Vagina (tissue), 2 donors: ENCODE measurements around the gene PLET1. TPM values are rescaled to one million over a fixed set of nuclear protein-coding genes. Genes with fewer than 3 reads are reported as not detected.

ENCODE experiments used
- DNase-seq, 2 donors: peaks; one replicate each; pipeline ENCODE4 v3.0.0-alpha.2; 2017; ENCODE audit errors: extremely low spot score in 2 of 2
- H3K27ac ChIP-seq: fragments of 200-600 bp; sonication (generic); one replicate; pipeline ENCODE4 v1.5.1; 2019
- H3K27me3 ChIP-seq: fragments of 200-600 bp; sonication (generic); one replicate; pipeline ENCODE4 v1.5.1; 2019
- H3K36me3 ChIP-seq, 2 donors: fragments of 200-600 bp; sonication (generic); one replicate each; pipeline ENCODE4 v1.5.1; 2017 to 2019
- H3K4me1 ChIP-seq: fragments of 200-600 bp; sonication (generic); one replicate; pipeline ENCODE4 v1.5.1; 2019
- H3K4me3 ChIP-seq, 2 donors: fragments of 200-600 bp; sonication (generic); 1 replicate in 1 of 2; 2 replicates in 1 of 2; pipeline ENCODE4 v1.5.1; 2016 to 2019
- H3K9me3 ChIP-seq: fragments of 200-600 bp; sonication (generic); one replicate; pipeline ENCODE4 v1.5.1; 2019
- POLR2A ChIP-seq, 2 donors: fragments of 450-650 bp; IDR thresholded peaks; one replicate each; pipeline ENCODE4 v1.6.1; 2017; ENCODE audit warnings: antibody characterized with exemption in 2 of 2, mild to moderate bottlenecking in 2 of 2, moderate library complexity in 2 of 2
- POLR2AphosphoS5 ChIP-seq, 2 donors: sonication (generic); formaldehyde crosslinking; IDR thresholded peaks; one replicate each; pipeline ENCODE4 v1.9.0; 2017; ENCODE audit warnings: antibody characterized with exemption in 2 of 2, mild to moderate bottlenecking in 2 of 2, low read depth in 1 of 2; ENCODE audit not compliant: insufficient read depth in 1 of 2
- intact Hi-C: fragments of 100-400 bp; cut with DNase I; formaldehyde crosslinking; loops from one replicate; pipeline ENCODE4 v1.15.1; 2023
- total RNA-seq: library from RNA; depleted of rRNA; stranded (reverse); fragments of >200 nt; gene quantifications from one replicate; pipeline ENCODE4 v1.2.3, GENCODE V29; 2016
- TF ChIP-seq, protein P1 (sequence below), 3 experiments: fragments of 450-650 bp in 2 of 3; fragments of 200-600 bp in 1 of 3; sonication (generic) in 1 of 3; IDR thresholded peaks; one replicate each; pipeline ENCODE4 v1.5.1; 2017 to 2019; ENCODE audit warnings: antibody characterized with exemption in 3 of 3, mild to moderate bottlenecking in 2 of 3, moderate library complexity in 2 of 3

PLET1 gene
- total RNA-seq, 1 donor from 2014 or later: not detected

DNA sequence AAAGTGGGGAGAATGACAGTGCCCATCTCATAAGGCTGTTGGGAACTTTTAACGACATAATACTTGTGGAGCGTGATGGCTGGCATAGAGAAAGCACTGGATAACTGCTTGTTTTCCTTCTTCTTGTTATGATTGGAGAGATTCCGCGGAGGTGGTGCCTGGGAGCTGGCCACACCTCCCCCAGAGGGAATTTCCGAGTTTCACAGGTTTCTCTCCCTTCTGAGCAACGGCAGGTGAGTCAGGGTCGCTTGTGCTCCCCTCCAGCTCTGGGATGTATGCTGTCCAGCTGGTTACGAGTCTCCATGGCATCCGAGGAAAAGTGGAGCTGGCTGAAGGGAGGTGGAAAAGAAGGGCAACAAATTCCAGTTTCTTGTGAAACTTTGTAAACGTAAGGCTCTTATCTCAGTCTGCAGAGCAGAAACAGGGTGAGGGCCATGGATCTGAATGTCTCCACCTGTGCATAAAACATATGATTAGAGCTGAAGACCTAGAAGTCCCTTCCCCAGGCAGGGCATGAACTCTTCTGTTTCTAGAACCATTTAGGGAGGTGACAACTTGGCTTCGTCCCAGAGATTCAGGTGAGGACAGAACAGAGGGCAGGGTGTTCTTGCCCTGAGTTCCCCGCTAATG lies 10.0 kb upstream of the PLET1 start:
- H3K4me1 ChIP-seq: no peaks in the 10 kb centered on the region
- no peaks in the 10 kb centered on the region for H3K27me3 ChIP-seq
- TF ChIP-seq POLR2AphosphoS5 (IDR thresholded peaks at IDR 0.05; ENCODE audit: insufficient read depth in 1 of 2, low read depth in 1 of 2) (no peak), POLR2A (IDR thresholded peaks at IDR 0.05) (no peak)
- TF ChIP-seq, protein P1, sequence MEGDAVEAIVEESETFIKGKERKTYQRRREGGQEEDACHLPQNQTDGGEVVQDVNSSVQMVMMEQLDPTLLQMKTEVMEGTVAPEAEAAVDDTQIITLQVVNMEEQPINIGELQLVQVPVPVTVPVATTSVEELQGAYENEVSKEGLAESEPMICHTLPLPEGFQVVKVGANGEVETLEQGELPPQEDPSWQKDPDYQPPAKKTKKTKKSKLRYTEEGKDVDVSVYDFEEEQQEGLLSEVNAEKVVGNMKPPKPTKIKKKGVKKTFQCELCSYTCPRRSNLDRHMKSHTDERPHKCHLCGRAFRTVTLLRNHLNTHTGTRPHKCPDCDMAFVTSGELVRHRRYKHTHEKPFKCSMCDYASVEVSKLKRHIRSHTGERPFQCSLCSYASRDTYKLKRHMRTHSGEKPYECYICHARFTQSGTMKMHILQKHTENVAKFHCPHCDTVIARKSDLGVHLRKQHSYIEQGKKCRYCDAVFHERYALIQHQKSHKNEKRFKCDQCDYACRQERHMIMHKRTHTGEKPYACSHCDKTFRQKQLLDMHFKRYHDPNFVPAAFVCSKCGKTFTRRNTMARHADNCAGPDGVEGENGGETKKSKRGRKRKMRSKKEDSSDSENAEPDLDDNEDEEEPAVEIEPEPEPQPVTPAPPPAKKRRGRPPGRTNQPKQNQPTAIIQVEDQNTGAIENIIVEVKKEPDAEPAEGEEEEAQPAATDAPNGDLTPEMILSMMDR (IDR thresholded peaks at IDR 0.05): no peak
- DNase-seq: no peak
- H3K27ac ChIP-seq: no peak overlapping the region
- H3K9me3 ChIP-seq: no peaks in the 10 kb centered on the region
- H3K4me3 ChIP-seq: no peak overlapping the region
- H3K36me3 ChIP-seq: no peaks in the 10 kb centered on the region
- intact Hi-C loops: no loop called here

DNA sequence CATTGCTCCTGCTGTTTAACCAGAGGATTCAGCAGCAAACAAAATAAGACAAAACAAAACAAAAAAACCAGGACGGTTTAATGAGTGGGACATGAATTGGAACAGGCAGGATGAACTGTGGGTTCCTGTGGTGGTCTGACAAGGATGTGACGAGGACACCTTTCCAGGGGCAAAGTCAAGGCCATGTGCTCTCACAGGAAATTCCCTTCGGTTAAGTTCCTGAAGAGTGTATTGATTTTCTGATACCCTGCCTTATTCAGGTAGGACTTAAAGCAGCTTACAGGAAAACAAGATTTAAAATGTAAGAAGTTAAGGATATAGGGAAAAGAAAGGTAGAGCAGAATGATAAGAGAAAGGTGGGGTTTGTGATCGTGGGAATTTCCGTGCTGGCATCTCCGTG lies 8.5 kb upstream of the PLET1 start:
- Histone ChIP-seq H3K4me1 (no peaks in the 10 kb centered on the region), H3K9me3 (no peaks in the 10 kb centered on the region), H3K27ac (no peak overlapping the region), H3K36me3 (no peaks in the 10 kb centered on the region), H3K27me3 (no peaks in the 10 kb centered on the region), H3K4me3 (no peak overlapping the region)
- intact Hi-C loops: no loop called here
- no peak for TF ChIP-seq POLR2A (IDR thresholded peaks at IDR 0.05)
- TF ChIP-seq, protein P1 (IDR thresholded peaks at IDR 0.05): no peak
- TF ChIP-seq POLR2AphosphoS5 (IDR thresholded peaks at IDR 0.05; ENCODE audit: insufficient read depth in 1 of 2, low read depth in 1 of 2): no peak
- DNase-seq: peak in 1 of 2 donors; percentile 27

- Histone ChIP-seq H3K4me1 (no peaks in the 10 kb centered on the region), H3K27me3 (no peaks in the 10 kb centered on the region), H3K36me3 (no peaks in the 10 kb centered on the region), H3K4me3 (no peak overlapping the region), H3K27ac (no peak overlapping the region), H3K9me3 (no peaks in the 10 kb centered on the region)
- TF ChIP-seq, protein P1 (IDR thresholded peaks at IDR 0.05): no peak
- TF ChIP-seq POLR2AphosphoS5 (IDR thresholded peaks at IDR 0.05; ENCODE audit: insufficient read depth in 1 of 2, low read depth in 1 of 2) (no peak), POLR2A (IDR thresholded peaks at IDR 0.05) (no peak)
- no peak for DNase-seq
- intact Hi-C loops: no loop called here
These were observed 7.7 kb upstream of the PLET1 start for GRCh38 chr11:112268406-112268805.

GRCh38 chr11:112267188-112267591 lies 6.5 kb upstream of the PLET1 start:
- intact Hi-C loops: no loop called here
- TF ChIP-seq, protein P1 (IDR thresholded peaks at IDR 0.05): no peak
- TF ChIP-seq POLR2A (IDR thresholded peaks at IDR 0.05) (no peak), POLR2AphosphoS5 (IDR thresholded peaks at IDR 0.05; ENCODE audit: insufficient read depth in 1 of 2, low read depth in 1 of 2) (no peak)
- Histone ChIP-seq H3K27me3 (no peaks in the 10 kb centered on the region), H3K4me1 (no peaks in the 10 kb centered on the region), H3K4me3 (no peak overlapping the region), H3K36me3 (no peaks in the 10 kb centered on the region), H3K9me3 (no peaks in the 10 kb centered on the region), H3K27ac (no peak overlapping the region)
- peak in 1 of 2 donors; percentile 29 for DNase-seq

GRCh38 chr11:112266410-112266778 lies 5.7 kb upstream of the PLET1 start:
- Histone ChIP-seq H3K4me1 (no peaks in the 10 kb centered on the region), H3K27ac (no peak overlapping the region), H3K36me3 (no peaks in the 10 kb centered on the region), H3K4me3 (no peak overlapping the region), H3K27me3 (no peaks in the 10 kb centered on the region), H3K9me3 (no peaks in the 10 kb centered on the region)
- peak in 1 of 2 donors; percentile 22 for DNase-seq
- intact Hi-C loops: no loop called here
- TF ChIP-seq POLR2A (IDR thresholded peaks at IDR 0.05): no peak
- TF ChIP-seq POLR2AphosphoS5 (IDR thresholded peaks at IDR 0.05; ENCODE audit: insufficient read depth in 1 of 2, low read depth in 1 of 2): no peak
- TF ChIP-seq, protein P1 (IDR thresholded peaks at IDR 0.05): no peak
